Neural progenitor cell (in vitro differentiated cells): Measurements from ENCODE around the gene RPL10L. TPM values are rescaled to one million over a fixed set of nuclear protein-coding genes. Genes with fewer than 3 reads are reported as not detected.
A peak's percentile ranks its signal among the peaks of the same experiment; 100 is the strongest.

Experiments used
- DNase-seq: peaks from one replicate; pipeline ENCODE4 v3.0.0-alpha.2; 2016; ENCODE audit warnings: low spot score
- H2AFZ ChIP-seq: fragments of 200-600 bp; sonication (generic); replicated peaks from 2 replicates; pipeline ENCODE4 v1.6.1; 2016; ENCODE audit warnings: antibody characterized with exemption
- H3F3A ChIP-seq: fragments of 200-600 bp; sonication (generic); 2 replicates; pipeline ENCODE4 v1.6.1; 2016; ENCODE audit warnings: antibody characterized with exemption, low read depth
- H3K27ac ChIP-seq: fragments of 200-600 bp; sonication (generic); 2 replicates; pipeline ENCODE4 v1.5.1; 2016; ENCODE audit warnings: mild to moderate bottlenecking
- H3K27me3 ChIP-seq: fragments of 200-600 bp; sonication (generic); 2 replicates; pipeline ENCODE4 v1.6.1; 2016; ENCODE audit warnings: mild to moderate bottlenecking, moderate library complexity
- H3K36me3 ChIP-seq: fragments of 200-600 bp; sonication (generic); 2 replicates; pipeline ENCODE4 v1.5.1; 2016
- H3K4me1 ChIP-seq: fragments of 200-600 bp; sonication (generic); 2 replicates; pipeline ENCODE4 v1.6.1; 2016; ENCODE audit warnings: mixed run types
- H3K4me2 ChIP-seq: fragments of 200-600 bp; sonication (generic); 2 replicates; pipeline ENCODE4 v1.6.1; 2016
- H3K4me3 ChIP-seq: fragments of 200-600 bp; sonication (generic); 2 replicates; pipeline ENCODE4 v1.5.1; 2016
- H3K79me2 ChIP-seq: fragments of 200-600 bp; sonication (generic); 2 replicates; pipeline ENCODE4 v1.6.1; 2016; ENCODE audit warnings: low read depth
- H3K9ac ChIP-seq: fragments of 200-600 bp; sonication (generic); 2 replicates; pipeline ENCODE4 v1.6.1; 2016
- H3K9me3 ChIP-seq: fragments of 200-600 bp; sonication (generic); 2 replicates; pipeline ENCODE4 v1.5.1; 2016; ENCODE audit warnings: low read depth
- H4K20me1 ChIP-seq: fragments of 200-600 bp; sonication (generic); 2 replicates; pipeline ENCODE4 v1.6.1; 2016; ENCODE audit warnings: low read depth
- H3K27ac Mint-ChIP-seq: 3 replicates; pipeline ENCODE4 v1.8.0; 2021; ENCODE audit warnings: mixed read lengths
- H3K27me3 Mint-ChIP-seq: 2 replicates; pipeline ENCODE4 v1.8.0; 2022; ENCODE audit warnings: low read depth, mild to moderate bottlenecking, inconsistent platforms, moderate library complexity, mixed read lengths; ENCODE audit not compliant: insufficient read depth
- H3K36me3 Mint-ChIP-seq: 3 replicates; pipeline ENCODE4 v1.8.0; 2021; ENCODE audit warnings: mixed read lengths
- H3K4me1 Mint-ChIP-seq: 3 replicates; pipeline ENCODE4 v1.8.0; 2021; ENCODE audit warnings: mixed read lengths
- H3K4me3 Mint-ChIP-seq: 3 replicates; pipeline ENCODE4 v1.8.0; 2021; ENCODE audit warnings: mild to moderate bottlenecking, moderate library complexity, mixed read lengths
- H3K9me3 Mint-ChIP-seq: 3 replicates; pipeline ENCODE4 v1.8.0; 2020; ENCODE audit warnings: mixed read lengths
- EZH2 ChIP-seq: fragments of 200-600 bp; sonication (generic); IDR thresholded peaks from 2 replicates; pipeline ENCODE4 v1.6.1; 2017; ENCODE audit warnings: antibody characterized with exemption, mild to moderate bottlenecking, moderate library complexity
- EZH2phosphoT487 ChIP-seq: fragments of 200-600 bp; sonication (generic); IDR thresholded peaks from 2 replicates; pipeline ENCODE4 v1.6.1; 2017; ENCODE audit warnings: antibody characterized with exemption
- total RNA-seq: library from RNA; depleted of rRNA; stranded (reverse); fragments of >200 nt; gene quantifications from 2 replicates; pipeline ENCODE4 v1.2.3, GENCODE V29; 2015; ENCODE audit warnings: low replicate concordance
- TF ChIP-seq, protein P1 (sequence below): fragments of 200-600 bp; sonication (generic); IDR thresholded peaks from 2 replicates; pipeline ENCODE4 v1.5.1; 2017; ENCODE audit warnings: antibody characterized with exemption, mild to moderate bottlenecking

Gene RPL10L
- total RNA-seq, 1 donor from 2014 or later, result not detected

DNA sequence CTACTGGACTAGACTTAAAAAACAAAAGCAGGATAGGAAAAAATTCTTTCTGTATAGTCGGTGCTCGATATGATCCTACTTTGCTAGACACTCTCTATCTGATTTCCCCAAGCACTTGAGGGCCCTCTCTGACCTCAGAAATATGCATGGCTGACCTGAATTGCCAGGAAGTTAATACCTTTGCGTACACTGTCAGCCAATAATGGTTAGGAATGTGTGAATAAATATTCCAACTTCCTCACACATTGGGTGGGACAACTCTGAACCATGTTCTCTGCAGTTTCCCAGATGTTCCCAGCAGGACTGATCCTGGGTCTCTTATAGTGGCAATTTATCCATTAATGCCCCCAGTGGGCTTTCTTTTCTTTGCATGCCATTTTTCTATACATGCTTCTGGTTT lies 20.5 kb upstream of the RPL10L start:
- Histone ChIP-seq H3K4me1 (no peaks in the 10 kb centered on the region), H3K27ac (no peak overlapping the region), H3F3A (no peaks in the 10 kb centered on the region), H3K9ac (no peak overlapping the region), H4K20me1 (no peaks in the 10 kb centered on the region), H3K4me2 (no peak overlapping the region), H3K27me3 (no peaks in the 10 kb centered on the region), H2AFZ (no peak overlapping the region), H3K9me3 (no peaks in the 10 kb centered on the region), H3K4me3 (no peak overlapping the region), H3K36me3 (no peaks in the 10 kb centered on the region), H3K79me2 (no peaks in the 10 kb centered on the region)
- Mint-ChIP-seq H3K4me3 (no peak overlapping the region), H3K27ac (no peak overlapping the region), H3K36me3 (no peaks in the 10 kb centered on the region), H3K27me3 (no peaks in the 10 kb centered on the region), H3K9me3 (no peaks in the 10 kb centered on the region), H3K4me1 (peaks cover 3% of the 10 kb centered on the region)
- DNase-seq, result no peak
- TF ChIP-seq, protein P1, sequence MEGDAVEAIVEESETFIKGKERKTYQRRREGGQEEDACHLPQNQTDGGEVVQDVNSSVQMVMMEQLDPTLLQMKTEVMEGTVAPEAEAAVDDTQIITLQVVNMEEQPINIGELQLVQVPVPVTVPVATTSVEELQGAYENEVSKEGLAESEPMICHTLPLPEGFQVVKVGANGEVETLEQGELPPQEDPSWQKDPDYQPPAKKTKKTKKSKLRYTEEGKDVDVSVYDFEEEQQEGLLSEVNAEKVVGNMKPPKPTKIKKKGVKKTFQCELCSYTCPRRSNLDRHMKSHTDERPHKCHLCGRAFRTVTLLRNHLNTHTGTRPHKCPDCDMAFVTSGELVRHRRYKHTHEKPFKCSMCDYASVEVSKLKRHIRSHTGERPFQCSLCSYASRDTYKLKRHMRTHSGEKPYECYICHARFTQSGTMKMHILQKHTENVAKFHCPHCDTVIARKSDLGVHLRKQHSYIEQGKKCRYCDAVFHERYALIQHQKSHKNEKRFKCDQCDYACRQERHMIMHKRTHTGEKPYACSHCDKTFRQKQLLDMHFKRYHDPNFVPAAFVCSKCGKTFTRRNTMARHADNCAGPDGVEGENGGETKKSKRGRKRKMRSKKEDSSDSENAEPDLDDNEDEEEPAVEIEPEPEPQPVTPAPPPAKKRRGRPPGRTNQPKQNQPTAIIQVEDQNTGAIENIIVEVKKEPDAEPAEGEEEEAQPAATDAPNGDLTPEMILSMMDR, result no peak
- TF ChIP-seq EZH2phosphoT487, result no peak
- no peak for TF ChIP-seq EZH2

DNA sequence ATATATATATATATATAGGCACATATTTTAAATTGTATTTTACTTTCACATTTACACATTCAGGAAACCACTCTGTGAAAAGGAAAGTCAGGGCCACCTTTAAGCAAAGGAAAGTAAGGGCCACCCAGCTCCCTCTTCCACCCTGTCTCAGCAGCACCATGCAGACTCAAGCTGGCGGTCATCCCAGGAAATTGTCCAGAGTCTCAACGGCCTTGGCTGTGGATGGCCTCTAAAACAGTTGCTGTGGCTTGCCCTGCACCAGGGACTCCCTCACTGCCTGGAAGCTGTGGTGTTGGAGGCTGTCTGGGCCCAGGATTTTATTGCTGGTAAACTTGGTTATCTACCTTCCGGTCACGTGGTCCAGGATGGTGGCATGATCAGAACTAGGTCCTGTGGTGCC lies 11.8 kb upstream of the RPL10L start:
- H3K27ac Mint-ChIP-seq, result no peak overlapping the region
- TF ChIP-seq, protein P1, result no peak
- no peak for TF ChIP-seq EZH2
- no peak for TF ChIP-seq EZH2phosphoT487
- H3K36me3 ChIP-seq, result no peaks in the 10 kb centered on the region
- H3K79me2 ChIP-seq, result no peaks in the 10 kb centered on the region
- peaks cover 2% of the 10 kb centered on the region for H3K27me3 Mint-ChIP-seq
- H4K20me1 ChIP-seq, result no peaks in the 10 kb centered on the region
- no peaks in the 10 kb centered on the region for H3F3A ChIP-seq
- DNase-seq, result no peak
- H3K9me3 Mint-ChIP-seq, result peaks cover 13% of the 10 kb centered on the region
- H2AFZ ChIP-seq, result no peak overlapping the region
- H3K4me3 ChIP-seq, result no peak overlapping the region
- no peaks in the 10 kb centered on the region for H3K27me3 ChIP-seq
- no peaks in the 10 kb centered on the region for H3K4me1 Mint-ChIP-seq
- no peaks in the 10 kb centered on the region for H3K9me3 ChIP-seq
- H3K4me1 ChIP-seq, result no peaks in the 10 kb centered on the region
- no peak overlapping the region for H3K9ac ChIP-seq
- H3K4me3 Mint-ChIP-seq, result no peak overlapping the region
- no peak overlapping the region for H3K4me2 ChIP-seq
- H3K27ac ChIP-seq, result no peak overlapping the region
- H3K36me3 Mint-ChIP-seq, result no peaks in the 10 kb centered on the region

DNA sequence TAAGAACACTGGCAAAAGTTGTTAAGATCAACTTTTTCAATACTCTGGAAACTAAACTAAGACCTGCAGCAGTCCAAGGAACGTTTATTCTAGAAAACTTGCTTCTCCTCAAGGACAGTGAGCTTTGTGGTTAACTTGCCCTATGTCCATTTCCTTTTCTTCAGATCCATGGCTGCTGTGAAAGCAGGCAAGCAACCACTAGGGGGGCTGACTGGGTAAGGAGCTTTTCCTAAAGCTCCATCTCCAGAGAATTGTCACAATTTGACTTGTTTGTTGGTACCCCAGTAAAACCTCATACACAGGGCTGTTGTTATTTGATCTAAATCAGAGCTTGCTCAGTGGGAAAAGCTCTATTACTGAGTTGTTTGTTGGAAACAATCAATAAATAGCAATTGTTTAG lies 10.1 kb upstream of the RPL10L start:
- Mint-ChIP-seq H3K4me3 (no peak overlapping the region), H3K27me3 (peaks cover 2% of the 10 kb centered on the region), H3K4me1 (no peaks in the 10 kb centered on the region), H3K9me3 (peaks cover 13% of the 10 kb centered on the region), H3K27ac (no peak overlapping the region), H3K36me3 (no peaks in the 10 kb centered on the region)
- Histone ChIP-seq H3F3A (no peaks in the 10 kb centered on the region), H4K20me1 (no peaks in the 10 kb centered on the region), H2AFZ (peak overlapping the region; percentile 50), H3K4me3 (no peak overlapping the region), H3K27me3 (no peaks in the 10 kb centered on the region), H3K4me2 (no peak overlapping the region), H3K9me3 (no peaks in the 10 kb centered on the region), H3K27ac (no peak overlapping the region), H3K36me3 (no peaks in the 10 kb centered on the region), H3K9ac (no peak overlapping the region), H3K79me2 (no peaks in the 10 kb centered on the region), H3K4me1 (no peaks in the 10 kb centered on the region)
- no peak for TF ChIP-seq EZH2
- TF ChIP-seq, protein P1, result peak; percentile 58
- DNase-seq, result peak; percentile 55
